GM23338 (cell line): ENCODE results near the gene HORMAD2. TPM values are rescaled to one million over a fixed set of nuclear protein-coding genes. Genes with fewer than 3 reads are reported as not detected.

Experiments
- ATAC-seq: fragments of 200-7000 bp; cut with Tn5 transposase; 3 replicates; pipeline ENCODE4 v1.9.1; 2020
- DNase-seq: peaks from one replicate; pipeline ENCODE4 v3.0.0-alpha.2; 2015; ENCODE audit warnings: low spot score
- H2AFZ ChIP-seq: fragments of 200-600 bp; sonication (generic); 2 replicates; pipeline ENCODE4 v1.8.0; 2016; ENCODE audit warnings: antibody characterized with exemption, mild to moderate bottlenecking, moderate library complexity
- H3F3A ChIP-seq: fragments of 200-600 bp; sonication (generic); replicated peaks from 2 replicates; pipeline ENCODE4 v1.8.0; 2017; ENCODE audit warnings: antibody characterized with exemption, mixed run types, low read depth
- H3K27ac ChIP-seq: fragments of 200-600 bp; sonication (generic); 2 replicates; pipeline ENCODE4 v1.6.1; 2016; ENCODE audit warnings: low read depth
- H3K27me3 ChIP-seq: fragments of 200-600 bp; sonication (generic); 2 replicates; pipeline ENCODE4 v1.8.0; 2016; ENCODE audit warnings: mild to moderate bottlenecking, mixed run types, moderate library complexity; ENCODE audit not compliant: insufficient read depth
- H3K36me3 ChIP-seq: fragments of 200-600 bp; sonication (generic); 2 replicates; pipeline ENCODE4 v1.8.0; 2016; ENCODE audit warnings: mild to moderate bottlenecking; ENCODE audit not compliant: insufficient read depth
- H3K4me1 ChIP-seq: fragments of 200-600 bp; sonication (generic); 2 replicates; pipeline ENCODE4 v1.8.0; 2016; ENCODE audit warnings: mild to moderate bottlenecking, moderate library complexity; ENCODE audit not compliant: insufficient read depth
- H3K4me2 ChIP-seq: fragments of 200-600 bp; sonication (generic); 2 replicates; pipeline ENCODE4 v1.7.1; 2017; ENCODE audit warnings: mixed run types
- H3K4me3 ChIP-seq: fragments of 200-600 bp; sonication (generic); 2 replicates; pipeline ENCODE4 v1.6.1; 2016; ENCODE audit warnings: mixed run types
- H3K79me2 ChIP-seq: fragments of 200-600 bp; sonication (generic); replicated peaks from 2 replicates; pipeline ENCODE4 v1.8.0; 2017; ENCODE audit warnings: mild to moderate bottlenecking; ENCODE audit not compliant: insufficient read depth
- H3K9me2 ChIP-seq: fragments of 200-600 bp; sonication (generic); 2 replicates; pipeline ENCODE4 v1.8.0; 2017; ENCODE audit not compliant: insufficient read depth
- H4K20me1 ChIP-seq: fragments of 200-600 bp; sonication (generic); replicated peaks from 2 replicates; pipeline ENCODE4 v1.8.0; 2017; ENCODE audit warnings: mild to moderate bottlenecking; ENCODE audit not compliant: insufficient read depth
- H3K27ac Mint-ChIP-seq: 2 replicates; pipeline ENCODE4 v1.8.0; 2020; ENCODE audit warnings: inconsistent platforms, mild to moderate bottlenecking, moderate library complexity, mixed read lengths
- H3K27me3 Mint-ChIP-seq: 3 replicates; pipeline ENCODE4 v1.8.0; 2022; ENCODE audit warnings: low read depth, mild to moderate bottlenecking, moderate library complexity, mixed read lengths, inconsistent platforms; ENCODE audit not compliant: insufficient read depth, poor library complexity
- H3K36me3 Mint-ChIP-seq: 3 replicates; pipeline ENCODE4 v1.8.0; 2021; ENCODE audit warnings: low read depth, mild to moderate bottlenecking, inconsistent platforms, moderate library complexity, mixed read lengths
- H3K4me1 Mint-ChIP-seq: 3 replicates; pipeline ENCODE4 v1.8.0; 2020; ENCODE audit warnings: mild to moderate bottlenecking, inconsistent platforms, mixed read lengths
- H3K4me3 Mint-ChIP-seq: 3 replicates; pipeline ENCODE4 v1.8.0; 2021; ENCODE audit warnings: moderate library complexity, mild to moderate bottlenecking, inconsistent platforms, mixed read lengths
- H3K9me3 Mint-ChIP-seq: 3 replicates; pipeline ENCODE4 v1.8.0; 2020; ENCODE audit warnings: moderate library complexity, mild to moderate bottlenecking, inconsistent platforms, mixed read lengths
- ETS1 ChIP-seq: IDR thresholded peaks from 2 replicates; pipeline ENCODE4 v1.6.1; 2016; ENCODE audit warnings: antibody characterized with exemption
- EZH2phosphoT487 ChIP-seq: fragments of 200-600 bp; sonication (generic); IDR thresholded peaks from one replicate; pipeline ENCODE4 v1.8.1; 2018; ENCODE audit warnings: antibody characterized with exemption; ENCODE audit not compliant: unreplicated experiment
- JUNB ChIP-seq: IDR thresholded peaks from one replicate; pipeline ENCODE4 v1.6.1; 2016; ENCODE audit warnings: antibody characterized with exemption; ENCODE audit not compliant: unreplicated experiment
- POLR2AphosphoS5 ChIP-seq: IDR thresholded peaks from 2 replicates; pipeline ENCODE4 v1.6.1; 2016; ENCODE audit warnings: antibody characterized with exemption, low read depth
- STAT1 ChIP-seq: IDR thresholded peaks from one replicate; pipeline ENCODE4 v1.6.1; 2016; ENCODE audit warnings: antibody characterized with exemption; ENCODE audit not compliant: unreplicated experiment
- ZNF114 ChIP-seq: fragments of 250-450 bp; sonication (Bioruptor Pico); IDR thresholded peaks from 2 replicates; pipeline ENCODE4 v1.5.0; 2020; ENCODE audit warnings: mild to moderate bottlenecking, moderate library complexity
- ZNF331 ChIP-seq: fragments of 250-450 bp; sonication (Bioruptor Pico); IDR thresholded peaks from 2 replicates; pipeline ENCODE4 v1.5.0; 2020; ENCODE audit warnings: low read depth, mild to moderate bottlenecking, moderate library complexity
- ZNF462 ChIP-seq: fragments of 250-450 bp; sonication (Bioruptor Pico); IDR thresholded peaks from 2 replicates; pipeline ENCODE4 v1.5.0; 2020; ENCODE audit warnings: mild to moderate bottlenecking, moderate library complexity
- polyA plus RNA-seq: library from polyadenylated mRNA; unstranded; fragments of >200 nt; fragmentation: Nextera tagmentation; extraction: Ambion mirVana; gene quantifications from 2 replicates; pipeline ENCODE4 v1.2.1, GENCODE V29; 2016
- total RNA-seq: library from RNA; depleted of rRNA; stranded (reverse); fragments of >200 nt; shearing (Covaris generic); gene quantifications from 2 replicates; pipeline ENCODE4 v1.2.3, GENCODE V29; 2014

Gene HORMAD2
- total and polyA plus RNA-seq, 2 experiments from 2014 or later: 0.40 TPM; not detected in 1

GRCh38 chr22:30212996-30213441 lies 132.8 kb downstream of the HORMAD2 start (continued):
- TF ChIP-seq ZNF462 (CRISPR knock-in tag) (no peak), EZH2phosphoT487 (no peak), ZNF114 (no peak), POLR2AphosphoS5 (no peak)

DNA sequence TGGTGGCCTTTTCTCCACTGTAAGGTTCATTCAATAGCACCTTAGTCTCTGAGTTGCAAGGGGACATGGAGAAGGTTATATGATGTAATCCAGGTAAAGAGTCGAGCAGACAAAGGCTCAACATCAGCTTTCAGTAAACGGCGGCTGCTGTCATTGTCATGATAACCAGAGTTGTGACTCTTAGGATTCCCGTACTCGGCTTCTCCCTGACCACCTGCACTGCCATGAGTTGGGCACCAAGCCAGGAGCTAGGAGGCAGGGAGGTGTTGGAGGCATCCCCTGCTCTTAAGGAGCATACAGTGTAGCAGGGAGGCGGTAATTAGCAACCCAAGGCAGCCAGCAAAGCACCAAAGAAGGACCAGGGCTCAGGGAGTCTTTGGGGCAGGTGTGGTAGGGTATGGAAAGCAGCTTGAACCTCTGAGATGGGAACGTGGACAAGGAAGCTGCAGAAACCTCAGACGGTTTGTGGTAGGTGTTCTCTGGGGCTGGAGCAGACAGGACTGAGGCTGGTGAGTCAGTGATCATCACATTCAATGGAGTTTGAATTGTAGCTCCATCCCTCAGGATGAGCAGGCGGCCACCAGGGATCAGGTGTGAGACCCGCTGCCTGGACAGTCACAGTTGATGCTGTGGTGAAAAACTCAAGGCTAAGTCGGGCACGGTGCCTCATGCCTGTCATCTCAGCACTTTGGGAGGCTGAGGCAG lies 134.6 kb downstream of the HORMAD2 start:
- Mint-ChIP-seq H3K36me3 (no peaks in the 10 kb centered on the region), H3K4me1 (peaks cover 20% of the 10 kb centered on the region), H3K27me3 (peaks cover 12% of the 10 kb centered on the region), H3K9me3 (no peaks in the 10 kb centered on the region), H3K27ac (no peak overlapping the region), H3K4me3 (no peak overlapping the region)
- H3K4me1 ChIP-seq: peaks cover 7% of the 10 kb centered on the region
- ATAC-seq: peak; percentile 53
- peak overlapping the region; percentile 66 for H3K4me2 ChIP-seq
- H3K9me2 ChIP-seq: no peaks in the 10 kb centered on the region
- H3K79me2 ChIP-seq: no peaks in the 10 kb centered on the region
- no peaks in the 10 kb centered on the region for H3K36me3 ChIP-seq
- H2AFZ ChIP-seq: peak overlapping the region; percentile 82
- no peak overlapping the region for H3K27ac ChIP-seq
- DNase-seq: peak; percentile 45
- no peaks in the 10 kb centered on the region for H3K27me3 ChIP-seq
- H3F3A ChIP-seq: no peaks in the 10 kb centered on the region
- no peaks in the 10 kb centered on the region for H4K20me1 ChIP-seq
- H3K4me3 ChIP-seq: no peak overlapping the region
- TF ChIP-seq STAT1: no peak
- TF ChIP-seq ETS1: no peak
- TF ChIP-seq JUNB: no peak
- no peak for TF ChIP-seq ZNF331
- TF ChIP-seq ZNF462 (CRISPR knock-in tag): no peak
